GM06990 (cell line): ENCODE measurements around the gene GCG.

ENCODE experiments used
- DNase-seq: peaks from one replicate; pipeline ENCODE4 v3.0.0-alpha.2; 2011; ENCODE audit not compliant: insufficient read length; ENCODE audit errors: extremely low read depth
- H3K27me3 ChIP-seq: replicated peaks from 2 replicates; pipeline ENCODE4 v1.6.0; 2011; ENCODE audit warnings: low read length; ENCODE audit not compliant: control insufficient read depth, insufficient read depth
- H3K36me3 ChIP-seq: 2 replicates; pipeline ENCODE4 v1.5.1; 2011; ENCODE audit warnings: low read length; ENCODE audit not compliant: control insufficient read depth, insufficient read depth
- H3K4me3 ChIP-seq: replicated peaks from 2 replicates; pipeline ENCODE4 v1.5.1; 2011; ENCODE audit warnings: low read depth, mild to moderate bottlenecking, control low read depth, low read length
- TF ChIP-seq, protein P1 (sequence below): IDR thresholded peaks from 2 replicates; pipeline ENCODE4 v1.5.1; 2011; ENCODE audit warnings: low read length, control low read depth, mild to moderate bottlenecking, inconsistent platforms; ENCODE audit not compliant: insufficient read depth, poor library complexity, severe bottlenecking

The GCG gene

DNA sequence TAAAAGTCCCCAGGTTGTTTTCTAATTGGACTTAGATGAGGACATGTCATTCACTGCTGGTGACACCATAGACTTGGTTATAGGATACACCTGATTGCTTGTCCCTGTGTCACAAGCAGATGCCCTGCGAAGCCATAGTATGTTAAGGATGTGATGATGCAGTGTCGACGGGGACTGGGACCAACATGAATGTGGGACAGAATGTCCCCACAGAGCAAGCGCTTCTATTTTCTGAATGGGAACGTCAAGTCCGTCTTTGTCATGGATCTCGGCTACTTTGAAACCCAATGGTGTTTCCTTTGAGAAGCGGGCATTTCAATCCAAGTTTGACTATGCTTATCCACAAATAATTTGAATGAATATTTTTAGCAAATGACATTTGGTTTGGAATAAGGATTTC is 2.1 kb downstream of the GCG start:
- Histone ChIP-seq H3K36me3 (no peaks in the 10 kb centered on the region), H3K27me3 (no peaks in the 10 kb centered on the region; the same call in 1 of the 2 replicates), H3K4me3 (no peak overlapping the region)
- no peak for DNase-seq
- TF ChIP-seq, protein P1, sequence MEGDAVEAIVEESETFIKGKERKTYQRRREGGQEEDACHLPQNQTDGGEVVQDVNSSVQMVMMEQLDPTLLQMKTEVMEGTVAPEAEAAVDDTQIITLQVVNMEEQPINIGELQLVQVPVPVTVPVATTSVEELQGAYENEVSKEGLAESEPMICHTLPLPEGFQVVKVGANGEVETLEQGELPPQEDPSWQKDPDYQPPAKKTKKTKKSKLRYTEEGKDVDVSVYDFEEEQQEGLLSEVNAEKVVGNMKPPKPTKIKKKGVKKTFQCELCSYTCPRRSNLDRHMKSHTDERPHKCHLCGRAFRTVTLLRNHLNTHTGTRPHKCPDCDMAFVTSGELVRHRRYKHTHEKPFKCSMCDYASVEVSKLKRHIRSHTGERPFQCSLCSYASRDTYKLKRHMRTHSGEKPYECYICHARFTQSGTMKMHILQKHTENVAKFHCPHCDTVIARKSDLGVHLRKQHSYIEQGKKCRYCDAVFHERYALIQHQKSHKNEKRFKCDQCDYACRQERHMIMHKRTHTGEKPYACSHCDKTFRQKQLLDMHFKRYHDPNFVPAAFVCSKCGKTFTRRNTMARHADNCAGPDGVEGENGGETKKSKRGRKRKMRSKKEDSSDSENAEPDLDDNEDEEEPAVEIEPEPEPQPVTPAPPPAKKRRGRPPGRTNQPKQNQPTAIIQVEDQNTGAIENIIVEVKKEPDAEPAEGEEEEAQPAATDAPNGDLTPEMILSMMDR: no peak

DNA sequence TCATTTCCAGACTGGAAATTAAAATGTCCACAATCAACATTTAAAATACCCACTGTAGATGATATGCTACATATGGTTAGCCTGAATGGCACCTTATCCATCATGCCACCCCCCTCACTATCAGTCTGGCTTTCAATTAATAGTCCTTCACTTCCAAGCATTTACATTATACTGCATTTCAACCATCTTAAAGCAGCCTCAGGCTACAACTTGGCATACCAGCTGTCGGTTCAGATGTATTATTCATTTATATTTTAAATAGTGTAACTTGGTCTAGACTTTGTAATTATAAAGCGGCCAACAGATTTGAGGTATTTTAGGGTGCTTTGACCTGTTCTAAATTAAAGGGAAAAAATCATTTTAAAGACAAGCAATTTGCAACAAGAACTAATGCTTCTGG is 2.6 kb downstream of the GCG start:
- H3K4me3 ChIP-seq: no peak overlapping the region
- no peaks in the 10 kb centered on the region for H3K36me3 ChIP-seq
- DNase-seq: no peak
- TF ChIP-seq, protein P1: no peak
- H3K27me3 ChIP-seq: no peaks in the 10 kb centered on the region; the same call in 1 of the 2 replicates

DNA sequence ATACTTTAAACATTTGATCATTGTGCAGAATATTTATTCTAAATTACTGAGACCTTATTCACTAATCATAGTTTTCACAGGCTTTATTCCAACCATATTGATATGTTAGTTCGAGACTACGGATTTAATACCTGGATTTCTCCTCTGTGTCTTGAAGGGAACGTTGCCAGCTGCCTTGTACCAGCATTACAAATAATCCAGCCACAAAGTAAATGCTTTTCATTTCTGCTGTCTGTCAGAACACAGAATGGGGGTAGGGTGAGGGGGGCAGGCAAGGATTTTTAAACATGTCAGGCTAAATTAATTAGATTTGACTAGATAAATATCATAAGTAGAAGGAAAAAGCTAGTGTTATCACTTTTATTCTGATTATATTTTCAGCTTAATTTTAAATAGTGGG is 3.1 kb downstream of the GCG start:
- TF ChIP-seq, protein P1: no peak
- DNase-seq: no peak
- no peaks in the 10 kb centered on the region for H3K36me3 ChIP-seq
- H3K27me3 ChIP-seq: no peaks in the 10 kb centered on the region; the same call in 1 of the 2 replicates
- no peak overlapping the region for H3K4me3 ChIP-seq

DNA sequence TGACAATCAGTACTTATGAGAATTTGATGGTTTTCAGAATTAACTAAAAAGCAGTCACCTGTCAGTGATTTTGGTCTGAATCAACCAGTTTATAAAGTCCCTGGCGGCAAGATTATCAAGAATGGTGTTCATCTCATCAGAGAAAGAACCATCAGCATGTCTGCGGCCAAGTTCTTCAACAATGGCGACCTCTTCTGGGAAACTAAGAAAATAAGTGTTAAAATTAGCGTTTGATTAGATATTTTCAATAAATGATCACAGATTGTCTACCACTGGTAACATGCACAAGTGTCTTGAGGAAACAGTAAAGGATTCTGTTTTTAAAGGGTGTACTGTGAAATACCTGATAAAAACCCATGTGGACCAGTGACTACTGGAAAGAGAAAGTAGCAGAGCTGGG is 8.1 kb downstream of the GCG start:
- TF ChIP-seq, protein P1: no peak
- no peaks in the 10 kb centered on the region; the same call in 1 of the 2 replicates for H3K27me3 ChIP-seq
- H3K36me3 ChIP-seq: no peaks in the 10 kb centered on the region
- DNase-seq: no peak
- no peak overlapping the region for H3K4me3 ChIP-seq

DNA sequence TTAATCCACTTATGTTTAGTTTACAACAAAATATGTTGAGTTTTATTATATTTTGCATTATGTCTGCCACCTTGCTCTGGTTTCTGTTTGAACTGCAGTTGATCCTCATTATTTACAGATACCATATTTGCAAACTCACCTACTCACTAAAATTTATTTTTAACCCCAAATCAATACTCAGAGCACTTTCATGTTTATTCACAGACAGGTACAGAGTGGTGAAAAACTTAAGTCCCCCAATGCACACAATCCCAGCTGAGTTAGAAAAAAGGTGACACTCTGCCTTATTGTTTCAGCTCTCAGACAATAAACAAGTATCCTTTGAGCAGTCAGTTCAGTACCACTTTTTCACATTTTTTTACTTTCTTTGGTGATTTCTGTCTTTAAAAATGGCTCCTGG is 13.7 kb downstream of the GCG start:
- Histone ChIP-seq H3K36me3 (no peaks in the 10 kb centered on the region), H3K27me3 (no peaks in the 10 kb centered on the region), H3K4me3 (no peak overlapping the region)
- TF ChIP-seq, protein P1: no peak
- no peak for DNase-seq

DNA sequence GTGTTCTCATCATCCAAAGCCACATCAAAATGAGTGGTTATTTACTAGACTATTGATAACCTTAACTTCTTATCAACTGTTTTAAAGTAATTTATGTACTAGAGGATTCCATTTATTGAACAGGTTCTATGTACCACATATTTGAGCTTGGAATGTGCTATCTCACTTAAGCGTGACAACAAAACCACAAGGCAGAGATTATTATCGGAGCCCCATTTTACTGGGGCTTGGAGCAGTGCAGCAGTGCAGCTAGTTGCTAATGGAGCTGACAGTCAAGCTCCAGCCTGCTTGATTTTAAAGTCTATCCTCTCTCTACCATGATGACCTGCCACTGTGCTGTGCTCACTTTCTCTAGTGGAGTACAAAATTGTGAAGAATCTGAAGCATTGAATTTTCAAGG is 24.6 kb downstream of the GCG start:
- no peaks in the 10 kb centered on the region for H3K27me3 ChIP-seq
- no peak overlapping the region for H3K4me3 ChIP-seq

More for the DNA sequence above, 24.6 kb downstream of the GCG start:
- DNase-seq: no peak
- TF ChIP-seq, protein P1: no peak
- no peaks in the 10 kb centered on the region for H3K36me3 ChIP-seq
